Activated T-cell treated with anti-CD3 and anti-CD28 coated beads for 1 hour (primary cell): ENCODE results near the gene PLXNA4.

Source experiments
- DNase-seq: peaks from one replicate; pipeline ENCODE4 v3.0.0-alpha.2; 2020; ENCODE audit warnings: low read depth

The PLXNA4 gene

GRCh38 chr7:132469264-132469663, 107.0 kb downstream of the PLXNA4 start:
- DNase-seq: no peak

GRCh38 chr7:132466367-132466766, 109.9 kb downstream of the PLXNA4 start:
- DNase-seq: no peak

GRCh38 chr7:132465516-132465915, 110.8 kb downstream of the PLXNA4 start:
- DNase-seq: no peak

- no peak for DNase-seq
These were observed 111.5 kb downstream of the PLXNA4 start for GRCh38 chr7:132464740-132465139.

GRCh38 chr7:132463922-132464321, 112.3 kb downstream of the PLXNA4 start:
- no peak for DNase-seq

DNA sequence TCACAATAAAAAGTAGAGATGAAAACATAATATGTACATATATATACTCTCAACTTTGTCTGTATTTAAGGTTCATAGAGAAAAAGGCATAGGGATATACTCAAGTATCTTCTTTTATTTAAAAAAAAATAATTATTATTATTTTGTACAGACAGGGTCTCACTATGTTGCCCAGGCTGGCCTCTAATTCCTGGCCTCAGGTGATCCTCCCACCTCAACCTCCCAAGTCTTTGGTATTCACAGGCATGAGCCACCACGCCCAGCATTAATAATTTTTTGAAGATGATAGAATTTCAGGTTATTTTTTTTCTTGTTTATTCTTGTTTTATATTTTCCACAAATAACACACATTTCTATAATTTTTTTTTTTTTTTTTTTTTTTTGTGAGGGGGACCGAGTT, 113.8 kb downstream of the PLXNA4 start:
- no peak for DNase-seq

GRCh38 chr7:132461032-132461592, 115.2 kb downstream of the PLXNA4 start:
- no peak for DNase-seq

GRCh38 chr7:132458729-132459128, 117.5 kb downstream of the PLXNA4 start:
- DNase-seq: no peak

GRCh38 chr7:132457658-132458057, 118.6 kb downstream of the PLXNA4 start:
- DNase-seq: no peak

DNA sequence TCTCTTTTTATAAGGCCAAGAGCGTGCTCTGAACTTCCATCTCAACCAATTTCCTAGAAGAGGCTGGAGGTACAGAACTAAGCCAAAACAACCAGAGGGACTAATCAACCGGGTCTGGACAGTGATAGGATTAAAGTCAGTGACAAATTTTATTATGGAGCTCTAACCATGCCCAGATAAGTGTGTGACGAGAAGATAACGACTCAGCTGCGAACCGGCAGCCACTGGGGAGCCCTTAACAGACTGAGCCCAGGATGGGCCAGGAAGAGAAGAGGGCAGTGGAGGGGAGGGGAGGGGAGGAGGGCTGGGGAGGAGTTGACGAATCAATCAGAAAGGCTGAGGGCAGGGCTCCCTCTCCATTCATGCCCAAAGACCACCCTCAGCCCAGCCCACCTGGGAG, 119.9 kb downstream of the PLXNA4 start:
- no peak for DNase-seq

DNA sequence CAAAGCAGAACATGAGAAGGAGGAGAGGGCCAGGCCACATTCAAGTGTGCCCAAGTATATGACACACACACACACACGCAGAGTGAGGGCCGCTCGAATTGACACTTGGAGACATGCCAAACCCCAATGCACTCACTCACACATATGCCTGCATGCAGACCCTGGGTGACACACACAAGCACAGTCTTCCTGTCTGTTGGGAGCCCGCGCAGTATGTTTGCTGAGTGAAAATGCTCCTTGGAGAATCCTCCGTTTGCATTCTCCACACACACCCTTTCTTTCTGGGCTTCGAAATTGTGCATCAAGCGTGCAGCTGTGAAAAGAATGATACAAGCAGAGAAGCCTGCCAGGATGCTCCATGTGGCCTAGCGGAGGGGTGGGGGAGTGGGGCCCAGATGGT, 120.9 kb downstream of the PLXNA4 start:
- no peak for DNase-seq

GRCh38 chr7:132453826-132454225, 122.4 kb downstream of the PLXNA4 start:
- DNase-seq: no peak

- DNase-seq: no peak
These were observed 125.1 kb downstream of the PLXNA4 start for GRCh38 chr7:132451161-132451560.

DNA sequence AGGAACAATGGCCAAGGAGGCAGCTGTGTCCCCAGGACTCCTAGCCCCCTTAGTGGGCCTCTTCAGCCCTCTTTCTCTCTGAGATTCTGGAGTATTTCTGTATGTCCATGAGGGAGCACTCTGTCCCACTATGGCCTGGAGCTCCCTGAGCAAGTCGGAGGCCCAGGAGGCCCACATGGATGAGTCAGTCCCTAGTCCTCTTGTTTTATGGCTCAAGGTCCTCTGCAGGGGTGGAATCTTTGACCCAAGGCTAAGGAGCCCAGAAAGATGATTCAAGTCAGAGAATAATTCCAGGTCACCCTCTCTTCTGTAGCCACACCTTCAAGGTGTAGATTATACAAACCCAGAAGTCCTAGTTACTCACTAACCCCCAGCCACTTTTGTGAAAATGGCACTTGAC, 125.6 kb downstream of the PLXNA4 start:
- DNase-seq: no peak

GRCh38 chr7:132450188-132450587, 126.1 kb downstream of the PLXNA4 start:
- DNase-seq: no peak

DNA sequence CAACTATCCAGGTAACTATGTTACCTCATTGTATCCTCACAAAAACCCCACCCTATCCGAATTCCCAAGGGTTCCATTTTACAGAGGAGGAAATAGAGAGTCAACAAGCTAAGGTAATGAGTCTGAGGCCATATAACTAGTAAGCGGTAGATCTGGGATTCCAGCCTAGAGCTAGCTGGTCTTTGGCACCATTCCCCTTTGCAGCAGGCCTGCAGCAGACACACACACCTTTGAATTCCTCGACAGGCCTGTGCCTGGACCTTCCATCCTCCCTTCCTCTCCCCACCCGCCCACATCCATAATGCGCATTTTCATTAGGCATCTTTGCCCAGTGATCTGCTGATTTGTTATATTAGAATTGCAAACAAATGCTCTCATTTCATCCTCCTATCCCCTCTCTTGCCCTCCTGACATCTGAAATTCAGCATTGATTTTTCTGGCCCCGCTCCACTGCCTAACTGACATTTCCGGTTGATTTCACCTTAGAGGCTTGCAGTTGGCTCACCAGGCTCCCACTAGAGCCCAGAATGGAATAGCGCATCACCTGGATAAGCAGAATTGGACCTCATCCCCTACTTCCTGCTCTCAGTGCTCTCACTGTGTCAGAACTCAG, 129.5 kb downstream of the PLXNA4 start:
- no peak for DNase-seq

- DNase-seq: no peak
These were observed 130.0 kb downstream of the PLXNA4 start for GRCh38 chr7:132446260-132446659.

- DNase-seq: no peak
These were observed 132.3 kb downstream of the PLXNA4 start for GRCh38 chr7:132443761-132444520.

GRCh38 chr7:132441935-132442334, 134.3 kb downstream of the PLXNA4 start:
- DNase-seq: no peak

DNA sequence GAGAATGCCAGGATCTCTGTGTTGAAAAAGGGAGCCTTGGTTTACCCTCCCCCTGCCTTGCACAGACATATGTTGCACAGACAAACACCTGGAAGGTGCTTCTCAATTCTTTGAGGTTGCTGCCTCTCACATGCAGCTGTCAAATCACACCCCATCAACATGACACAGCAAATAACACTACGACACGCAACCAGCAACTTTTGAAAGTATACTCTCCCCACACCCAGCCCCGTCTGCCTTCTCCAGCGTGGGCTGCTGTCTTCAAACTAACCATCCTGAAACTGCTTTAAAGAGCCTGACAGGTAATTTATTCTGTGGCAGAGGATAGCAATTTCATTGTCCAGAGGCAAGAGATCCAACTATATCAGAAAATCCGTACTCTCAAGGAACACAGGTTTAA, 136.1 kb downstream of the PLXNA4 start:
- DNase-seq: no peak

GRCh38 chr7:132438926-132439325, 137.3 kb downstream of the PLXNA4 start:
- DNase-seq: no peak

DNA sequence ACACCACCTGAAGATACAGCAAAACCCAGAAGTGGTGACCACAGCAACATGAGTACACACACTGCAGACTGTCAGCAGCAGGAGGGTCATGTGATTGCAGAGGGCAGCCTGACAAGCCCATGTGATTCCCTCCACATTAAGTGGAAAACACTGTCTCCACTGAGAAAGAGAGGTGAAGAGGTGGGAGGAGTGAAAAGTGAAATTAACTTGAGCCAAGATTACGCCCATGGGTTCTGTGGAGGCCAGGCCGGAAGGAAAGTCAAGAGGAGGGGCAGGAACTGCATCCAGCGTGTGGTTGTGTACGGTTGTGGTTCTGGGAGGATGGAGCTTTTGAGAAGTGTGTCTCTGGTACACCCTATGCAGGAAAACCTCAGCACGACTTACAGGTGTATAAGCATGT, 138.5 kb downstream of the PLXNA4 start:
- no peak for DNase-seq

DNA sequence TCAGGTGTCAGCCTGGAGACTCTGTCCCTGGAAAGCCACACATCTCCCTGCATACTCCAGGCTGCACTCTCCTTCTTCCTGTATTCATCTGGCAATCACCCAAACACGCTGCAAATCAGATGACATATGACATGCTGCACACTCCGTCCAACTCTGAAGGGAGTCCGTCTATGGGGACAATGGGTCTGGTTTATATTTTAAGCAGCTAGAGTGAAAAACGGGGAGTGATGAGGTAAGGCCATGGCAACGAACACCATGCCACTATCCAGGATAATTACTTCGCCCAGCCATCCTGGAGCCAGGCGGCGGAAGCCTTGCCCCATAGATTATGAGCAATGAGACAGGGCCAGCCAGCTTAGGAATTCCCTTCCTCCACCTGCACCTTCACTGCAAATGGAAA, 140.1 kb downstream of the PLXNA4 start:
- DNase-seq: no peak
